Ishikawa (cell line): ENCODE data around the gene DOK7.

Experiments used
- CEBPB ChIP-seq: IDR thresholded peaks from 2 replicates; pipeline ENCODE4 v1.6.1; 2012
- CREB1 ChIP-seq: IDR thresholded peaks from 2 replicates; pipeline ENCODE4 v1.6.1; 2012; ENCODE audit warnings: low read depth
- EGR1 ChIP-seq: IDR thresholded peaks from 2 replicates; pipeline ENCODE4 v1.6.1; 2012
- EP300 ChIP-seq: IDR thresholded peaks from 2 replicates; pipeline ENCODE4 v1.6.1; 2012; ENCODE audit warnings: borderline replicate concordance
- FOXM1 ChIP-seq: IDR thresholded peaks from 2 replicates; pipeline ENCODE4 v1.6.1; 2012; ENCODE audit warnings: low read depth, borderline replicate concordance
- NFIC ChIP-seq: IDR thresholded peaks from 2 replicates; pipeline ENCODE4 v1.6.1; 2012
- RAD21 ChIP-seq: IDR thresholded peaks from 2 replicates; pipeline ENCODE4 v1.6.1; 2012; ENCODE audit warnings: low read depth
- TAF1 ChIP-seq: IDR thresholded peaks from 2 replicates; pipeline ENCODE4 v1.6.1; 2012; ENCODE audit warnings: low read depth, mild to moderate bottlenecking
- TCF12 ChIP-seq: IDR thresholded peaks from 2 replicates; pipeline ENCODE4 v1.6.1; 2012; ENCODE audit warnings: low read depth
- TEAD4 ChIP-seq: IDR thresholded peaks from 2 replicates; pipeline ENCODE4 v1.6.1; 2012
- USF1 ChIP-seq: IDR thresholded peaks from 2 replicates; pipeline ENCODE4 v1.6.1; 2012
- YY1 ChIP-seq: IDR thresholded peaks from 2 replicates; pipeline ENCODE4 v1.6.1; 2012; ENCODE audit warnings: low read depth
- ZBTB7A ChIP-seq: IDR thresholded peaks from 2 replicates; pipeline ENCODE4 v1.6.1; 2012; ENCODE audit warnings: low read depth
- TF ChIP-seq, protein P1 (sequence below): IDR thresholded peaks from 2 replicates; pipeline ENCODE4 v1.6.1; 2012; ENCODE audit warnings: low read depth, mild to moderate bottlenecking
- TF ChIP-seq, protein P2 (sequence below): IDR thresholded peaks from 2 replicates; pipeline ENCODE4 v1.6.1; 2012

Gene DOK7, protein sequence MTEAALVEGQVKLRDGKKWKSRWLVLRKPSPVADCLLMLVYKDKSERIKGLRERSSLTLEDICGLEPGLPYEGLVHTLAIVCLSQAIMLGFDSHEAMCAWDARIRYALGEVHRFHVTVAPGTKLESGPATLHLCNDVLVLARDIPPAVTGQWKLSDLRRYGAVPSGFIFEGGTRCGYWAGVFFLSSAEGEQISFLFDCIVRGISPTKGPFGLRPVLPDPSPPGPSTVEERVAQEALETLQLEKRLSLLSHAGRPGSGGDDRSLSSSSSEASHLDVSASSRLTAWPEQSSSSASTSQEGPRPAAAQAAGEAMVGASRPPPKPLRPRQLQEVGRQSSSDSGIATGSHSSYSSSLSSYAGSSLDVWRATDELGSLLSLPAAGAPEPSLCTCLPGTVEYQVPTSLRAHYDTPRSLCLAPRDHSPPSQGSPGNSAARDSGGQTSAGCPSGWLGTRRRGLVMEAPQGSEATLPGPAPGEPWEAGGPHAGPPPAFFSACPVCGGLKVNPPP

DNA sequence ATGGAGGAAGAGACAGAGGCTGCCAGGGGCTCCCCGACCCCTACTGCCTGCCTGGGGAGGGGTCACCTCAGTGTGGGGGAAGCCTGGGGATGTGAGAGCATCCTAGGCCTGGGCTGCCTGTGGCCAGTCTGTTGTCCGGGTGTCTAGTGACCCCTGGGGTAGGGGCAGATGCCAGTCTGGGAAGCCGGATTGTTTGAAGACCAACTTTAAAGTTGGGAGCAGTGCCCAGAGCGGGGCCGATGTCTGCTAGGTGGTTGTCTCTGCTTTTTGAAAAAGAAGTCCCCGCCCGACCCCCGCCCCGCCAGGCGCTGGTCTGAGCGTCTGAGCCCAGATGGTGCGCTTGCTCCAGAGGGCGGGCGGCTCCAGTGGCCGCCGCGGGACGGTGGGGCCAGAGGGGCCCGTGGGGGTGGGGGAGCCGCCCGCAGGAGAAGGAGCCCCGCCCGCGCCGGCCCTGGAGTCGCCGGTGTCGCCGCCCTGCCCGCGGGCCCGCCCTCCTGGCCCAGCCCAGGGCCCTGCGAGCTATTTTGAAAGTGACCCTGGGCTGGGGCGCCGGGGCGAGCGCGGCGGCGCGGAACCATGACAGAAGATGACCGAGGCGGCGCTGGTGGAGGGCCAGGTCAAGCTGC lies at the start of gene DOK7:
Gene DOK7 (plus strand): TSS at position 517 of the 626 bp plus-strand sequence. CDS start 70 bp downstream, at position 587.
- TF ChIP-seq USF1 (no peak), TAF1 (no peak), NFIC (peak; percentile 52; the same call in 1 of the 2 replicates), YY1 (no peak), TCF12 (peak; percentile 71), EGR1 (peak; percentile 31; the same call in 1 of the 2 replicates), CEBPB (no peak), FOXM1 (no peak), CREB1 (no peak), RAD21 (no peak), TEAD4 (0 out of 2 replicates have a peak, but pooled peaks have one; percentile 4), ZBTB7A (0 out of 2 replicates have a peak, but pooled peaks have one; percentile 48), EP300 (peak; percentile 66; the same call in 1 of the 2 replicates)
- TF ChIP-seq, protein P1, sequence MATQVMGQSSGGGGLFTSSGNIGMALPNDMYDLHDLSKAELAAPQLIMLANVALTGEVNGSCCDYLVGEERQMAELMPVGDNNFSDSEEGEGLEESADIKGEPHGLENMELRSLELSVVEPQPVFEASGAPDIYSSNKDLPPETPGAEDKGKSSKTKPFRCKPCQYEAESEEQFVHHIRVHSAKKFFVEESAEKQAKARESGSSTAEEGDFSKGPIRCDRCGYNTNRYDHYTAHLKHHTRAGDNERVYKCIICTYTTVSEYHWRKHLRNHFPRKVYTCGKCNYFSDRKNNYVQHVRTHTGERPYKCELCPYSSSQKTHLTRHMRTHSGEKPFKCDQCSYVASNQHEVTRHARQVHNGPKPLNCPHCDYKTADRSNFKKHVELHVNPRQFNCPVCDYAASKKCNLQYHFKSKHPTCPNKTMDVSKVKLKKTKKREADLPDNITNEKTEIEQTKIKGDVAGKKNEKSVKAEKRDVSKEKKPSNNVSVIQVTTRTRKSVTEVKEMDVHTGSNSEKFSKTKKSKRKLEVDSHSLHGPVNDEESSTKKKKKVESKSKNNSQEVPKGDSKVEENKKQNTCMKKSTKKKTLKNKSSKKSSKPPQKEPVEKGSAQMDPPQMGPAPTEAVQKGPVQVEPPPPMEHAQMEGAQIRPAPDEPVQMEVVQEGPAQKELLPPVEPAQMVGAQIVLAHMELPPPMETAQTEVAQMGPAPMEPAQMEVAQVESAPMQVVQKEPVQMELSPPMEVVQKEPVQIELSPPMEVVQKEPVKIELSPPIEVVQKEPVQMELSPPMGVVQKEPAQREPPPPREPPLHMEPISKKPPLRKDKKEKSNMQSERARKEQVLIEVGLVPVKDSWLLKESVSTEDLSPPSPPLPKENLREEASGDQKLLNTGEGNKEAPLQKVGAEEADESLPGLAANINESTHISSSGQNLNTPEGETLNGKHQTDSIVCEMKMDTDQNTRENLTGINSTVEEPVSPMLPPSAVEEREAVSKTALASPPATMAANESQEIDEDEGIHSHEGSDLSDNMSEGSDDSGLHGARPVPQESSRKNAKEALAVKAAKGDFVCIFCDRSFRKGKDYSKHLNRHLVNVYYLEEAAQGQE, result no peak
- TF ChIP-seq, protein P2, sequence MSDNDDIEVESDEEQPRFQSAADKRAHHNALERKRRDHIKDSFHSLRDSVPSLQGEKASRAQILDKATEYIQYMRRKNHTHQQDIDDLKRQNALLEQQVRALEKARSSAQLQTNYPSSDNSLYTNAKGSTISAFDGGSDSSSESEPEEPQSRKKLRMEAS, result no peak

DNA sequence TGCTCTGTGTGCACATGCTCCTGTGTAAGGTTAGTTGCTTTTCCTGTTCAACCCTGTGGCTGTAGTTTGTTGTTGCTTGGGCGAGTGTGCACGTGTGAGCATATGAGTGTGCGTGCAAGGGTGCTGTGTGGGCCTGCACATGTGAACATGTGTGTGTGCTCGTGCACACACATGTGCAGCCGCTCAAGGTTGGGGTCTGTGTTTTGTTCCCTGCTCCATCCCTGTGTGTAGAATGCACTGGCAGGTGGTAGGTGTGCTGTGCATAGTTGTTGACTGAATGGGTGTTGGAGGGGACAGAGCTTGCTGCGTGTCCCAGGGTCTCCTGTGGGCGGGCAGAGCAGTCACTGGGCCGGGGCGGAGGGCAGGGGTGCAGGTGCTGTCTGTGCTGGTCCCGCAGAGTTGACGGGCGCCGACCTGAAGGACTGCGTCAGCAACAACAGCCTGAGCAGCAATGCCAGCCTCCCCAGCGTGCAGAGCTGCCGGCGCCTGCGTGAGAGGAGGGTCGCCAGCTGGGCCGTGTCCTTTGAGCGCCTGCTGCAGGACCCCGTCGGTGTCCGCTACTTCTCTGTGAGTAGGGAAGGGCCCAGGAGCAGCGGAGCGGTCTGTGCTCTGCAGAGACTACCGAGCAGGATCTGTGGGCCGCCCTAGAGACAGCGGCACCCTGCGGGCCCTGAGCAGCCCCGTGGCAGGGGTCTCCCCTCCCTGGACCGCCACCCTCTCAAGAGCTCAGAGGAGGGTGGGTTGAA lies 49.3 kb upstream of the DOK7 start:
- TF ChIP-seq TCF12, result no peak
- no peak for TF ChIP-seq TAF1
- TF ChIP-seq RAD21, result no peak
- TF ChIP-seq NFIC, result no peak
- TF ChIP-seq, protein P2, result no peak
- TF ChIP-seq FOXM1, result no peak
- no peak for TF ChIP-seq TEAD4
- TF ChIP-seq ZBTB7A, result no peak
- no peak for TF ChIP-seq YY1
- no peak for TF ChIP-seq USF1
- TF ChIP-seq CREB1, result no peak

- TF ChIP-seq USF1 (no peak), EGR1 (no peak), CEBPB (no peak), ZBTB7A (no peak), FOXM1 (no peak), TEAD4 (no peak)
Observed at GRCh38 chr4:3414421-3415279, 48.5 kb upstream of the DOK7 start.

DNA sequence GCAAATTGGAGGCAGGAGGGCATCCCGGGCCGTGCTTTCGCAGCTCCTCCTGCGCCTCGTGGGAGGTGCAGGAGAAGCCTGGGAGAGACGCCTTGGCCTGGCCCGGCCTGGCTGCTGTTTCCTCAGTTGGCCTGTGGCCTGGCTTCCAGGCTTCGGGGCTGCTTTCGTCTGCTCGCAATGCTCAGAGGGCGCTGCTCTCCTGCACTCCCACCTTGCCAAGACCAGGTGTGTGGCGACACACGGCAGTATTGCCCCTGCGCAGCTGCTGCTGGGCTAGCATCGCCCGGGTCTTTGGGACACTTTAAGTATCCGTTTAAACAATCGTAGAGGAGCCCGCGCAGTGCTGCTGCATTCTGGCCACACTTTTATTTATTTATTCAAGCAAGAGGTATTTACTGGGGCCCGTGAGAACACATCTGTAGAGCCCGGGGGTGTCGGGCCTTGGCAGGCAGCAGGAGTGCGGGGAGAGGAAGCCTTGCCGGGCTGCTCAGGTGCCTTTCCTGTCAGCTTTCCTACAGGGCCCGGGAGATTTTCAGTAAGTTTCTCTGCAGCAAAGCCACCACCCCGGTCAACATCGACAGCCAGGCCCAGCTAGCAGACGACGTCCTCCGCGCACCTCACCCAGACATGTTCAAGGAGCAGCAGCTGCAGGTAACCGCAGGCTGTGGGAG lies 47.5 kb upstream of the DOK7 start:
- no peak for TF ChIP-seq TEAD4
- no peak for TF ChIP-seq USF1
- no peak for TF ChIP-seq CEBPB
- TF ChIP-seq TAF1, result no peak
- no peak for TF ChIP-seq CREB1
- TF ChIP-seq, protein P1, result no peak
- no peak for TF ChIP-seq NFIC
- no peak for TF ChIP-seq RAD21
- no peak for TF ChIP-seq FOXM1
- TF ChIP-seq, protein P2, result no peak
- no peak for TF ChIP-seq EP300
- no peak for TF ChIP-seq EGR1
- no peak for TF ChIP-seq ZBTB7A
- TF ChIP-seq TCF12, result no peak
- no peak for TF ChIP-seq YY1
